Epithelial cell of esophagus (primary cell): ENCODE measurements around the gene DNAJB8.

Experiments used
- DNase-seq: peaks from one replicate; pipeline ENCODE4 v3.0.0; 2010; ENCODE audit warnings: low read depth
- H3K4me3 ChIP-seq: 2 replicates; pipeline ENCODE4 v1.5.1; 2011; ENCODE audit warnings: mild to moderate bottlenecking, low read length, control low read depth
- TF ChIP-seq, protein P1 (sequence below): IDR thresholded peaks from 2 replicates; pipeline ENCODE4 v1.5.1; 2011; ENCODE audit warnings: low read depth, mild to moderate bottlenecking, low read length, control low read depth, inconsistent platforms; ENCODE audit not compliant: insufficient read depth; ENCODE audit errors: missing control alignments

DNAJB8 gene

DNA sequence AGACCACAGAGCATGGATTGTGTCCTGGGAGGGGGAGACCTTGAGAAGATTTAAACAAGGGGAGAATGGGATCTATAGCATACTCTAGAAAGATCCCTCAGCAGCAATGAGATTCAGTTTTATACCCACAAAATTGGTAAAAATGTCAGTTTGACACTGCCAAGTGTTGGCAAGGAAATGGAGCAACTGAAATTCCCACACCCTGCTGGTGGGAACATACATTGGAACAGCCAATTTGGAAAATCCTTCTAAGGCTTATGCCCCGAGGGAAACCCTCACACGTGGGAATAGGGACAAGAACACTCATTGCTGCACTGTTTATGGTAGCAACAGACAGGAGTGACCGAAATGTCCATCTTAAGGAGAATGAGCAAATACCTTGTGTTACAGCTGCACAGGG, 5.0 kb upstream of the DNAJB8 start:
- no peak for DNase-seq
- TF ChIP-seq, protein P1, sequence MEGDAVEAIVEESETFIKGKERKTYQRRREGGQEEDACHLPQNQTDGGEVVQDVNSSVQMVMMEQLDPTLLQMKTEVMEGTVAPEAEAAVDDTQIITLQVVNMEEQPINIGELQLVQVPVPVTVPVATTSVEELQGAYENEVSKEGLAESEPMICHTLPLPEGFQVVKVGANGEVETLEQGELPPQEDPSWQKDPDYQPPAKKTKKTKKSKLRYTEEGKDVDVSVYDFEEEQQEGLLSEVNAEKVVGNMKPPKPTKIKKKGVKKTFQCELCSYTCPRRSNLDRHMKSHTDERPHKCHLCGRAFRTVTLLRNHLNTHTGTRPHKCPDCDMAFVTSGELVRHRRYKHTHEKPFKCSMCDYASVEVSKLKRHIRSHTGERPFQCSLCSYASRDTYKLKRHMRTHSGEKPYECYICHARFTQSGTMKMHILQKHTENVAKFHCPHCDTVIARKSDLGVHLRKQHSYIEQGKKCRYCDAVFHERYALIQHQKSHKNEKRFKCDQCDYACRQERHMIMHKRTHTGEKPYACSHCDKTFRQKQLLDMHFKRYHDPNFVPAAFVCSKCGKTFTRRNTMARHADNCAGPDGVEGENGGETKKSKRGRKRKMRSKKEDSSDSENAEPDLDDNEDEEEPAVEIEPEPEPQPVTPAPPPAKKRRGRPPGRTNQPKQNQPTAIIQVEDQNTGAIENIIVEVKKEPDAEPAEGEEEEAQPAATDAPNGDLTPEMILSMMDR = no peak
- no peak overlapping the region for H3K4me3 ChIP-seq

DNA sequence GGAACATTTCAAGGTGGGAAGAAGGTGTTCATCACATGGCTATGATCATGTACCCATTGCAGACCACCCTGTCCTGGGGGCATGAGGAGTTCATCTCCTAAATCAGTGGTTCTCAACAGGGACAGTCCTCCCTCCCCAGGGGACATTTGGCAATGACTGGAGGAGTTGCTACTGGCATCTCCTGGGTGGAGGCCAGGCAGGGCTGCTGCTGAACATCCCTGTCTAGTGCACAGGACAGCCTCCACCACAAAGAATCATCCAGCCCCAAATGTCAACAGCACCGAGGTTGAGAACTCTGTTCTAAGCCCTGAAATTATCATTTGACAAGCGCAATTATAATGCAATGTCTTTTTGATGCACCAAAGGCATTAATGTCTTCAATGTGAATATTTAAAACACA, 4.4 kb upstream of the DNAJB8 start:
- DNase-seq = no peak
- no peak overlapping the region for H3K4me3 ChIP-seq
- TF ChIP-seq, protein P1 = no peak

DNA sequence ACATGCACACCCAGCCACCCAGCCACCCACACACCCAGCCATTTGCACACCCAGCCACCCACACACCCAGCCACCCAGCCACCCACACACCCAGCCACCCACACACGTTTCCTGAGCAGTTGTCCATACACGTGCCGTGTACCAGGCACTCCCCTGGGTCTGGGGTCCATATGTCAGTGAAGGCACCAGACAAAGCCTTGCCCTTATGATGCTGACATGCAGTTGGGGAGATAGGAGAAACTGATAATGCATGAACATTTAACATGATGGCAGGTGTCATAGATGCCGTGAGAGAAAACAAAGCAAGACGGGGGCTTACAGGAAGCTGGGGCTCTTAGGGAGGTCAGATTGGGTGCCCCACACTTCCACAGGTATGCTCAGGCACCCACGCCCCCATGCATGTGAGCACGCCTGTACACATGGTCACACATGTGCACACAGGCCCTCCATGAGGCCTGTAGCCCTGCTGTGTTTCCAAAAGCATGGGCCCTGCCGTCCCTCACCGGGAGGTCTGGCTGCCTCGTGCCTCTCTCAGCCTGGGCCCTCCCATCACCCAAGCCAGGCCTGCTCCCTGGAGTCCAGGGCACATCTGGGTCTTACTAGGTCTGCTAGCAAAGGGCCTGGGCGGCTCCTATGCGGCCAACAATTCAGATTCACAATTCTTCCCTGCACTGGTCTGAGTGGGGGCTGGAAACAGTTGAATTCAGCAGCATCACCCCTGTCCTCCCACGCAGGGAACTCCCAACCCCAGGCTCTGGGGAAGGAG, 3.6 kb upstream of the DNAJB8 start:
- no peak for DNase-seq
- TF ChIP-seq, protein P1 = no peak

DNA sequence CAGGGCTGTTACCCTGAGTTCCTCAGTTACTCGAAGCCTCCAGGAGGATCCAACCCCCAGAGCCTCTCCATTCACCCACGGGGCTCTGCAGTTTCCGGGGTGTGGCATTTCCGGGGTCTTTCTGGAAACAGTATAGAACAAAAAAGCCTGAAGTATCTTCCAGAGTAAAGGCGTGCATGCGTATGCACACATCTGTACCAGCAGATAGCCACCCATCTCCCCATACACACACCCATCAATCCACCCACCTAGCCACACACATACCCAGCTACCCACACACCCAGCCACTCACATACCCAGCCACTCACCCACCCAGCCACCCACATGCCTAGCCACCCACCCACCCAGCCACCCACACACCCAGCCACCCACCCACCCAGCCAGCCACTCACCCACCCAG, 2.9 kb upstream of the DNAJB8 start:
- DNase-seq = no peak
- TF ChIP-seq, protein P1 = no peak
- no peak overlapping the region for H3K4me3 ChIP-seq

More for the DNA sequence above, 3.6 kb upstream of the DNAJB8 start:
- no peak overlapping the region for H3K4me3 ChIP-seq

DNA sequence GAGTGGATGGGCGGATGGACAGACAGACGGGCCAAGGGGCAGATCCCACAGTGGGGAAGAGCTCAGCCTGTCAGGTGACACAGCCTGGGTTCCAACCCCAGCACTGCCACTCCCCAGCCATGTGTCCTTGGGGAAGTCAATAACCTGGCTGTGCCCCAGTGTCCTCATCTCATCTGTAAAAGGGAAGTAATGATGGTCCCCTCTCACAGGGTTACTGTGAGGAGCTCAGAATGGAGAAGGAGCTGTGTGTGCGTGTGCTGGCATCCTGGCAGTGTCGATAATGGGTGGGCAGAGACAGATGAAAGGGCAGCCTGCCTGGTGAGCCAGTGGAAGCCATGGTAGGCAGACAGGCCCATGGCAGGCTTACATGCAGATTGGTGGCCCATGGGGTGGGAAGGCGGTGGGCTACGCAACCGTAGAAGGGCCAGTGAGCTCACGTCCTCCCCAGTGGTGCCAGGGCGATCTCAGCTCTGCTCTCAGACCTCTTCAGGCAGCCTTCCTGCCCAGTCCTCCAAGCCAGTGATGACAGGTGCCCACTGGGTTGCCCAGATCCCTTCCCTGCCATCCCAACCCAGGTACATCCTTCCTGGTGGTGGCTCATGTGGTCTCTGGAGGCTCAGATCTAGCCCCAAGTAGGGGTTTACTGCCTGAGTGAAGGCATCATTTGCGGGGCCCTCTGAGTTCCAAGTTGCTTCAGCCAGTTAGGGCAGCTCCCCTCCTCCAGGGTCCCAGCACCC, 2.3 kb upstream of the DNAJB8 start:
- no peak for DNase-seq
- no peak overlapping the region for H3K4me3 ChIP-seq
- TF ChIP-seq, protein P1 = no peak

DNA sequence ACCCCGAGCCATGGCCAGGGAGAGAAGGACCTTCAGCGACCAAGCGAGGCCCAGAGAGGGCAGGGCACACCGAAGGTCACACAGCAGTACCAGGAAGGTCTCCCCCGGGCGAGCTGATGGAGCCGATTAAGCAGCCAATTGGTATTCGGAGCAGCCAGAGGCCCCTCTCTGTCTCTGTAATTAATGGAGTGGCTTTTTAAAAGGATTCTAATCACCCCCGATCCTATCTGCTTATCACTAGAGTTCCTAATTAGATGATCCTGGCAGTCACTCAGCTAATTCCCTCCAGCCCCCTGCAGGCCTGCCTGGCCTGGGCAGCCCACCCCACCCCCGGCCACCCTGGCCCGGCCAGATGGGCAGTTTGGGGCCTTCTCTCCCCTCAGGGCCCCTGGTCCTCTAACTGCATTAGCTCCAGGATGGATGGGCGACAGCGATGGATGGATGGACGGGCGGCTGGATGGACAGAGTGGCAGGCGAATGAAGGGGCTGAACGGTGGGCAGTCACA, 1.6 kb upstream of the DNAJB8 start:
- TF ChIP-seq, protein P1 = no peak
- DNase-seq = no peak
- no peak overlapping the region for H3K4me3 ChIP-seq
